ENCODE results near the gene EPO.

DNA sequence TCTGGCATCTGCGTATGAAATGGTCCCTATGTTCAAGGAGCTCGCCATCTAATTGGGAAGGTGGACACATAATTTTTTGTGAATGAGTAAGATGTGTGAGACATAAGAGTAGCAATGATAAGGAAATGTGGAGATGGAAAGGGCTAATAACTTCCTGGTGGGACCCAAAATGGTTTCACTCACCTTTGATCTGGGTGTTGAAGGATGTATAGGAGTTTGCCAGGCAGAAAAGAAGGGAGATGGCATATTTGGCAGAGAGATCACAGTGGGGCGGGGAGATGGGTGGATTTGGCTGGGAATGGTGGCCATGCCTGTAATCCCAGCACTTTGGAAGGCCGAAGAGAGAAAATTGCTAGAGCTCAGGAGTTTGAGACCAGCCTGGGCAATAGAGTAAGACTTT is 9.8 kb upstream of the EPO start:
- TF ChIP-seq ZBTB7A (IDR thresholded peaks at IDR 0.05; ENCODE audit: low read depth), result no peak
- TF ChIP-seq YY1 (IDR thresholded peaks at IDR 0.05; ENCODE audit: low read depth), result no peak
- no peak for TF ChIP-seq CEBPB (IDR thresholded peaks at IDR 0.05)
